Vagina (tissue), 2 donors: ENCODE results near the gene COX20.

Source experiments
- CTCF ChIP-seq, 3 experiments: fragments of 450-650 bp in 2 of 3; fragments of 200-600 bp in 1 of 3; sonication (generic) in 1 of 3; IDR thresholded peaks; one replicate each; pipeline ENCODE4 v1.5.1; 2017 to 2019; ENCODE audit warnings: antibody characterized with exemption in 3 of 3, mild to moderate bottlenecking in 2 of 3, moderate library complexity in 2 of 3
- POLR2A ChIP-seq, 2 donors: fragments of 450-650 bp; IDR thresholded peaks; one replicate each; pipeline ENCODE4 v1.6.1; 2017; ENCODE audit warnings: antibody characterized with exemption in 2 of 2, mild to moderate bottlenecking in 2 of 2, moderate library complexity in 2 of 2
- POLR2AphosphoS5 ChIP-seq, 2 donors: sonication (generic); formaldehyde crosslinking; IDR thresholded peaks; one replicate each; pipeline ENCODE4 v1.9.0; 2017; ENCODE audit warnings: antibody characterized with exemption in 2 of 2, mild to moderate bottlenecking in 2 of 2, low read depth in 1 of 2; ENCODE audit not compliant: insufficient read depth in 1 of 2

- no peak for TF ChIP-seq POLR2A (IDR thresholded peaks at IDR 0.05)
- no peak for TF ChIP-seq CTCF (IDR thresholded peaks at IDR 0.05)
- no peak for TF ChIP-seq POLR2AphosphoS5 (IDR thresholded peaks at IDR 0.05; ENCODE audit: insufficient read depth in 1 of 2, low read depth in 1 of 2)
Measured at GRCh38 chr1:244881552-244882280, 46.3 kb downstream of the COX20 start.
